ENCODE data around the gene TMED8.
"Not testable (repeated sequence)": the region's sequence is repeated elsewhere in the genome, so short reads cannot be mapped to it uniquely, and the experiment has no call there.

The TMED8 gene

GRCh38 chr14:77376771-77377501 is at the start of gene TMED8, which contains the start of gene SAMD15:
Gene TMED8 (minus strand): TSS chr14:77377094. CDS start chr14:77377053, 41 bp downstream.
Gene SAMD15 (plus strand): TSS chr14:77377379. CDS start chr14:77377419, 40 bp downstream.
- peak; percentile 81 for DNase-seq

- no peak for DNase-seq
Measured at GRCh38 chr14:77426396-77426795, 49.5 kb upstream of the TMED8 start.

GRCh38 chr14:77424862-77425261 is 48.0 kb upstream of the TMED8 start:
- DNase-seq = no peak

GRCh38 chr14:77423423-77423822 is 46.5 kb upstream of the TMED8 start, which contains the start of gene NOXRED1:
Gene NOXRED1 (minus strand): TSS chr14:77423523. CDS start chr14:77422889, 634 bp downstream.
- DNase-seq = no peak

GRCh38 chr14:77421201-77421600 is 44.3 kb upstream of the TMED8 start:
- no peak for DNase-seq

GRCh38 chr14:77416836-77417235 is 39.9 kb upstream of the TMED8 start:
- DNase-seq = no peak

GRCh38 chr14:77416098-77416497 is 39.2 kb upstream of the TMED8 start:
- not testable (repeated sequence) for DNase-seq

- DNase-seq = not testable (repeated sequence)
Measured at GRCh38 chr14:77415403-77416030, 38.6 kb upstream of the TMED8 start.

GRCh38 chr14:77409131-77409533 is 32.2 kb upstream of the TMED8 start:
- no peak for DNase-seq

- no peak for DNase-seq
Measured at GRCh38 chr14:77407158-77407557, 30.3 kb upstream of the TMED8 start.

GRCh38 chr14:77406718-77407117 is 29.8 kb upstream of the TMED8 start:
- DNase-seq = no peak

- DNase-seq = no peak
Measured at GRCh38 chr14:77406086-77406485, 29.2 kb upstream of the TMED8 start.

GRCh38 chr14:77403768-77404167 is 26.9 kb upstream of the TMED8 start:
- no peak for DNase-seq

- no peak for DNase-seq
Measured at GRCh38 chr14:77400216-77400615, 23.3 kb upstream of the TMED8 start.

GRCh38 chr14:77390188-77390587 is 13.3 kb upstream of the TMED8 start:
- no peak for DNase-seq

GRCh38 chr14:77378701-77379100 is 1.8 kb upstream of the TMED8 start:
- DNase-seq = no peak

- DNase-seq = no peak
Measured at GRCh38 chr14:77377502-77377844, 579 bp upstream of the TMED8 start.

GRCh38 chr14:77375973-77376770 is 722 bp downstream of the TMED8 start:
- peak; percentile 6 for DNase-seq

GRCh38 chr14:77375164-77375950 is 1.5 kb downstream of the TMED8 start:
- DNase-seq = no peak

- DNase-seq = peak; percentile 59
Measured at GRCh38 chr14:77372304-77372841, 4.5 kb downstream of the TMED8 start.

- DNase-seq = no peak
Measured at GRCh38 chr14:77369285-77369684, 7.6 kb downstream of the TMED8 start.

GRCh38 chr14:77364146-77364545 is 12.7 kb downstream of the TMED8 start:
- no peak for DNase-seq

Data from NCI-H2227 treated with DMSO at 0.1 percent for 48 hours (cell line).